HG02943 (cell line): ENCODE data around the gene TMEM131.
"Not testable (repeated sequence)": the region's sequence is repeated elsewhere in the genome, so short reads cannot be mapped to it uniquely, and the experiment has no call there.

Source experiments
- ATAC-seq: cut with Tn5 transposase; IDR thresholded peaks from one replicate; pipeline ENCODE4 v1.9.1; 2021; ENCODE audit warnings: mild to moderate bottlenecking, low read depth, moderate library complexity; ENCODE audit not compliant: unreplicated experiment

The TMEM131 gene

DNA sequence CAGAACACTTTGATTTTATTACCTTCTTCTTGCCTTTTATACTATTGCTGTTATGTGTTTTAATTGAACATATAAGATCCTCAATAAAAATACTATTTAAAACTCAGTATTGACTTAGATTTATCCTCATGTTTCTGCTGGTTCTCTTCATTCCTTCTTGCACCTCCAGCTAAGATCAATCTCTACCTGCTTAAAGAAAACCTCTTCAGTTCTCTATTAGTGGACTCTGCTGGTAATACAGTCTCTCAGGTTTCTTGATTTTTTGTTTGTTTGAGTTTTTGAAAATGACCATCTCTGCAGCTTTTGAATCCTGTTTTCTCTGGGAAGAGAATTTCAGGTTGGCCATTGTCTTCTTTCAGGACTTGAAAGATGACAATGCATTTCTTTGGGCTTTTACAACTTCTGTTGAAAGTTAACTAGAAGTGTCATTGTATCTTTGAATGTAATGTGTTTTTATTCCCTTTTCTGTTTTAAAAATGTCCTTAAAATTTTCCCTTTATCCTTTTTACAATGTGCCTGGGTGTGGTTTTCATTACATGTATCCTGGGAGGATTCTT, 29.8 kb upstream of the TMEM131 start:
- no peak for ATAC-seq

DNA sequence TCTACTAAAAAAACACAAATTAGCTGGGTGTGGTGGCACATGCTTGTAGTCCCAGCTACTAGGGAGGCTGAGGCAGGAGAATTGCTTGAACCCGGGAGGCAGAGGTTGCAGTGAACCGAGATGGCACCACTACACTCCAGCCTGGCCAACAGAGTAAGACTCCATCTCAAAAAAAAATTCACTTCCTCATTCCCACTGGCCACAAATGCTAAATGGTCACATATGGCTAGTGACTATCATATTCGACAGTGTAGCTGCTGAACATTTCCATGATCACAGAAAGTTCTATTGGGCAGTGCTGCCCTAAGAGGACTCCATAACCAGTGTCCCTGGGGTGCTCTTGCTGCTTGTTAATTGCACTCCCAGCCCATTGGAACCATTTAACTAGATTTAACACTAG, 26.3 kb upstream of the TMEM131 start:
- not testable (repeated sequence) for ATAC-seq

DNA sequence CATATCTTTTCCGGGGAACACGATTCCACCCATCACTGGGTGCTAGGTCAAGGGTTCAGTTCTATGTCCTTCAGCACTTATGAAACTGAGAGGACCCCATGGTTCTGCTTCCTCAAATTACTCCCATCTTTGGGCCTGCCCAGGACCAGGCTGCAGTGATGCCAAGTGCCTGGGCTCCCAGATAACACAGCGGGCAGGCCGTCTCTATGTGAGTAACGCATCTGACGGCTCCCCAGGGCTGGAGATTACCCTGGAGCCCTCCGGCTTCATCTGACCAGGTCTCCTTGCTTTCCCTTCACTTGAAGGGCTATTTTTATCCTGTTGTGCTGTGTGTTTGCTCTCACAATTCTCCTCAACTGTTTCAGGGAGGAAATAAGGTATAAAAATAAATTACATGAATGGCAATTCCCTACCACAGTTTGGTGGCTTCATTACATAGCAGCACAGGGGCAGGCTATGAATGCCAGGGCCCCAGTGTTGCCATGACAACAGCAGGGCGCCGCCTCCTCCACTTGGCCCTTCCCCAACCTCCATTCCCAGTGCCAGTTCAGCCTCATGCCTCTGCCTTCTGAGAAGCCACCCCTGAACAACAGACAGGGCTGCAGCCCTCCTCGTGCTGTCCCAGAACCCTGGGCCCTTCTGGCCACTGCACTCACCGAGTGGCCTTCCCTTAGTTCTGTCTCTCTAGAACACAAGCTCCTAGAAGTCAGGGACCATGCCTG, 25.4 kb upstream of the TMEM131 start:
- no peak for ATAC-seq

DNA sequence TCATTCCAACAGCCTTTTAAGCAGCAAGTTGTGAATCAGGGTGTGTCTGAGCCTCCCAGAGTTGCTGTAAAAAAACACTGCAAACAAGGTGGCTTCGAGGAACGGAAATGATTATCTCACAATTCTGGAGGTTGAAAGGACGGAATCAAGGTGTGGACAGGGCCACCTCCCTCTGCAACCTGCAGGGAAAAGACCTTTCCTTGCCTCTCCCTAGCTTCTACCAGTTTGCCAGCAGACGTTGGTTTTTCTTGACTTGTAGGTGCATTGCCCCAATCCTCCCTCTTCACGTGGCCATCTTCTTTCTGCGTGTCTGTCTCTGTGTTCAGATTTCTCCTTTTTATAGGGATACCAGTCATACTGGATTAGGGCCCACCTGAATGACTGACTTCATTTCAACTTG, 24.8 kb upstream of the TMEM131 start:
- ATAC-seq = no peak

DNA sequence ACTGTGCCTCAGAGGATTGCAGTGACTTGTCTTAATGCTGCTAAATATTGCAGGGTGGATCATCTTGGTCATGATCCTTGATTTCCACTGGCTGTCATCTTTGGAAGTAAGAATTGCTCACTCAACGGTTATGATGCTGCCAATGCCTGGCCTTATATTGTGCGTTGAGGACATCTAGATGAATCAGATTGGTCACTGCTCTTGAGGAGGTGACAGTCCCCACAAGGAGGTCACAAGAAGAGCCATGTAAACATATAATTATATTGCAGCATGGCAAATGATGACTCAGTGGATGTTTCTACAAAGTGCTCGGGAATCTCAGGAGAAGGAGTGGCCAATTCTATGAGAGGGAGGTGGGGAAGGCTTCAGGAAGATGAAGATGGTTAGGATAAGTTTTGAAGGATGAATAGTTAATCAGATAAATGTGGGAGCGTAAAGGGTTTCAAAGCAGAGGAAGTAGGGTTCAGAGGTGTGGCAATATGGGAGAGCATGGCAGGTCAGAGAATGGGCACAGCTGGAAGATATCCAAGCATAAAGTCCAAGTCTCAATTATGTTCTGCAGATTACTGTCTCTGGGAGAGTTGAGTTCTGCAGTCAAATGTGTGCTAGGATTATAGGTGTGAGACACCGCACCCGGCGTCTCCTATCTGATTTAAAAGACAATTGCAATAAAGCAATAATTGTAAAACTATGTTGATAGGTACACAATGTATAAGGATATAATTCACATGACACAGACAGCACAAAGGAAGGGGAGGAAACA, 21.3 kb upstream of the TMEM131 start:
- no peak for ATAC-seq

DNA sequence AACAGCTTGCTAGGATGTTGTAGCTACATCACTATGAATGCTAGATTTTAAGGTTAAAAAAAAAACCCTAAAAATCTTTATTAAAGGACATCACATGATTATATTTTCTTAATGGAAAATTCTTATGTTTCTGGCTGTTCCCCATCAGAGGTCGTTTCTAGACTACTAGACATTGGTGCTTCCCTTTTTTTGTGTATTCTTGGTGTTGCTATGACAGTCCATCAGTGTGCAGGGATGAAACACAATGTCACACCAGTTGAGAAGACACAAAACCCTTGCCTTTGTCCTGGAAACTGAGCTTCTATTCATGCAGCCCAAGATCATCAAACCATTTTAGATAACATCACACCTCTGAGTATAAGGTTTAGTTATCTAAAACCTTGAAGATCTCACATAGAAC, 19.9 kb upstream of the TMEM131 start:
- ATAC-seq = no peak

DNA sequence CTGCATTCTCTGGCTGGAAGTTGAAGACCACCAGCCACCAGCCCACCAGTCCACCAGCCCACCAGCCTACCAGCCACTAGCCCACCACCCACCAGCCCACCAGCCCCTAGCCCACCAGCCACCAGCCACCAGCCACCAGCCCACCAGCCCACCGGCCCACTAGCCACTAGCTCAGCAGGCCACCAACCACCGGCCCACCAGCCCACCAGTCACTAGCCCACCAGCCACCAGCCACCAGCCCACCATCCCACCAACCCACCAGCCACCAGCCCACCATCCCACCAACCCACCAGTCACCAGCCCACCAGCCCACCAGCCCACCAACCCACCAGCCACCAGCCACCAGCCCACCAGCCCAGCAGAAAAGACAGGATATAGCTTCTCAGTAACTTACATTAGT, 18.6 kb upstream of the TMEM131 start:
- no peak for ATAC-seq

DNA sequence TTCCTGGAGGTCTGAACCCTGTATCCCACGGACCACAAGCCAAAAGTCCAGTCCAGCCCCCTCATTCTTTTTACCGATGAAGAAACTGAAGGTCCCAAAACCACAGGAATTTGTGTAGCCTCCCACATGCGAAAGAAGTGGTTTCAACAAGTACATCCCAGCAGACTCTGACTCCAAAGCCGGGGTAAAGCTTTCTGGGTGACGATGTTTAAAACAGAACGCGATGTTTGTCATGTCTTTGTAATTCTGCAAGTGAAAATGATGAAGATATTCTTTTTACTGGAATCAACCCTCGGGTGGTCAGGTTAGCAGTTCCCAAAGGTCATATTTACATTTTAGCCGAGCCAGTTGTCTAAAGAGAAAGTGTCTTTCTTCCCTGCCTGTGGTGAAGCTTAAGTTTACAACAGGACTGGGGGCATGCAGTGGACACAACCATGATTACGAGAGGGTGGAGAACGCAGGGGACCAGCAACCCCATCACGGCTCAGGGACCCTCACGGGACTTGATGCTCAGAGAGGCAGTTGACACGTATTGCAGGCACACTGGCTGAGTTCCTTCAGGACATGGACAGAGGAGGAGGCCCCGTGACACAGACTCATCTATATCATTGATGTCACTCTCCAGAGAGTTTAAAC, 17.8 kb upstream of the TMEM131 start:
- no peak for ATAC-seq

DNA sequence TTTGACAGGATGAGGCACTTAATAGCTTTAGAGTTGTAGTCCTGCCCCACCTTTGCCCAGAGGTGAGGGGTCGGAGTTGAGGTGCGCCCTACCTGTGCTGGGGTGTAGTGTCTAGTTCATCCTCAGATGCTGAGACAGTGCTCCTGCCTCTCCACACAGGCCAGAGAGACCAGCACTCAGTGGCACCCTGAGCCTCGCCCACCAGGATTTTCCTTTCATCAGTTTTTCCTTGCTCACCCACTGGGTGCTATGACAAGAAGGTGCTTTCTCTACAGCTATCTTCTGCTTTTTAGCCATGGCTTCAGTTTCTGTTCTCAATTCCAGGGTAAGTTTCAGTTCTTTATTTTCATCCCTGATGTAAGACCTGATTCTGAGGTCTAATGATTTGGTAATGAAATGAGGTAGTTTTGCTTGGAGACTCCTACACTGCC, 16.8 kb upstream of the TMEM131 start:
- ATAC-seq = peak; percentile 66

DNA sequence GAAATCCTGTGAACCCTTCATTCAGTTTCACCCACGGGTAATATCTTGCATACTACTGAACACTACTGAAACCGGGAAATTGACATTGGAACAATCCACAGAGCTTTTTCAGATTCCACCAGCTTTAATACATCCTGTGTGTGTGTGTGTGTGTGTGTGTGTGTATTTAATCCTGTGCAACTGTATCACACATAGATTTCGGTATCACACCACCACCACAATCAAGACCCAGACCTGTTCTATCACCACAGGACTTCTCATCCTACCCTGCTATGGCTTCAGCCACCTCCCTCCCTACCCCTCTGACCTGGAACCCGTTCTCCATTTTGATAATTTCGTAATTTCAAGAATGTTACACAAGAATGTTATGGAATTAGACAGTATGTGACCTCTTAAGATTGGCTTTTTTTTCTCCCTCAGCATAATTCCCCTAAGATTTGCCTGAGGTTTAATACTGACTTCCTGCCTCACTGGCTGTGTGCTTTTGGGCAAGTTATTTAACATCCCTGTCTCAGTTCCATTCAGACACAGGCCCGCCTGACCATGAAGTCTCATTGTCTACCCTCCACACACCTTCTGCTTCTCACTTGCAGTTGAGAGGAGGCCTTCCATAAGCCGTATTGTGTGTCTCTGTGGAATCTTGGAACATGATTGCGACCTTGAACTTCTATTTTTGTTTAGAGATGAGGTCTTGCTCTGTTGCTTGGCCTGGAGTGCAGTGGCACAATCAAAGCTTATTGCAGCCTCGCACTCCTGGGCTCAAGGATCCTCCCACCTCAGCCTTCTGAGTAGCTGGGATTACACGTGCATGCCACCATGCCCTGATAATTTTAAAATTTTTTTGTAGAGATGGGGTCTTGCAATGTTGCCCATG, 14.4 kb upstream of the TMEM131 start:
- ATAC-seq = no peak

DNA sequence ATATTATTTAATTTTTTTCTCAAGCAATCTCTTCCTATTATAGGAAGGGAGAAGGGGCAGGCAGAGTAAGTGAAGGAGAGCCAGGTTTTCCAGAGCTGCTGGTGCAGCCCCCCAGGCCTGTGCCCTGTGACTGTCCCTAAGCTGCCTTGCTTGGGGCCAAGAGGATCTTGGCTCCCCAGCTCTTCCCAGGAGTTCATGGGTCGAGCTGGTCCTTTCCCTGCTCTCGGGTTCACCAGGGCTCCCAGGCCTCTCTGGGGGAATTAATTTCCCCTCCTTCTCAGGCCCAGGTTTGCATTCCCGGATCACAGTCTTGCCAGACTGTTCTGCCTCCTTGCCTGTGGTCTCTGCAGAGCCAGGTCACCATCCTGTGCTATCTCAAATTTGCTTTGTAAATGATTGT, 12.7 kb upstream of the TMEM131 start:
- no peak for ATAC-seq

DNA sequence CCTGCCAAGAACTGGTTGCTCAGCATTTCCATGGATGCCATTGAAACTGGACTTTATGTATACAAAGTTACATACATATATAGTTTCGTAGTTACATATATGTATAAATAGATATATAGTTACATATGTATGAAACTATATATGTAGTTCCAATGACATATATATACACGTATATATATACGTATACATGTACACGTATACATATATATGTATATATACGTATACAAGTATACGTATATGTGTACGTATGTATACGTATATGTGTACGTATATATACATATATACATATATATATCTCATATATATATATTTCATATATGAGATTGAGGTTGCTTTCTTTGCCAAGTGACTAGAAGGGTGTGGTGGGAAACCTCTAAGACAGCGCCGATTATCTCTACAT, 10.6 kb upstream of the TMEM131 start:
- no peak for ATAC-seq

DNA sequence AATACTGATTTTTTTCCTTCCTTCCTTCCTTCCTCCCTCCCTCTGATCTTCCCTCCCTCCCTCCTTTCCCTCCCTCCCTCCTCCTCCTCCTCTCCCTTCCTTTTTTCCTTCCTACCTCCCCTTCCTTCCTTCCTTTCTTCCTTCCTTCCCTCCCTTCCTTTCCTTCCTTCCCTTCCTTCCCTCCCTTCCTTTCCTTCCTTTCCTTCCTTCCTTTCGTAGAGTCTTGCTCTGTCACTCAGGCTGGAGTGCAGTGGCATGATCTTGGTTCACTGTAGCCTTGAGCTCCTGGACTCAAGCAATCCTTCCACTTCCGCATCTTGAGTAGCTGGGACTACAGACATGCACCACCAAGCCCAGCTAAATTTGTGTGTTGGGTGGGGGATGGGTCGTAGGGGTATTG, 8.9 kb upstream of the TMEM131 start:
- ATAC-seq = no peak

DNA sequence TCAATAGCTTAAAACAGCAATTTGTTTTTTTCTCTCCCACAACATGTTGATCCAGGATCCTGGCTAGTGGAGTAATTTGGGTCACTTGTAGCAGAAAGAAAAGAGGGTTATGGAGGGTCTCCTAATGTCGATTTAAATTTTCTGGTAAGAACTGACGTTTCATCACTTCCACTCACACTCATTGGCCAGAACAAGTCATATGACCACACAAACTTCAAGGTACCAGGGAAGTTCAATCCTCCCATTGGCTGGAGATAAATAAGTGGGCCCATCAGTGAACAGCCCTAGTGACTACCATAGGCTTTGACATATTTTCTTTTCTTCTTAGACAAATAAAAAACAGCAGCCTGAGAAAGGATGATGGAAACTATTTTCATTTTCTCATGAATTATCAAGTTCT, 8.3 kb upstream of the TMEM131 start:
- ATAC-seq = no peak

DNA sequence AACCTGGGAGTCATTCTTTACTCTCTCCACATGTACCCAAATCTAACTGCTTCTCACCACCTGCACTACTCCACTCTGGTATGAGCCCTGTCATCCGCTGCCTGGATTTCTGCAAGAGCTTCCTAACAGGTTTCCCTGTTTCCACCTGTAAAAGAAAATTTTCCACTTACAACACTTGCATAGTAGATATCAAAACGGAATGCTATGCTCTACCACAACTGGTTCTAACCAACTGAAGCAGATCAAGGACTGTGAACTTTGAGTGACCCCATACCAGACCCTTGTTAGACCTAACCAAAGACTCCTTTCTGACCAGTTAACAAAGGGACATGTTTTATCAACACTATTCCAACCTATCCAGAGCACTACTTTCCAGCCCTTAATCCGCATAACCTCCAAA, 3.8 kb upstream of the TMEM131 start:
- ATAC-seq = no peak

DNA sequence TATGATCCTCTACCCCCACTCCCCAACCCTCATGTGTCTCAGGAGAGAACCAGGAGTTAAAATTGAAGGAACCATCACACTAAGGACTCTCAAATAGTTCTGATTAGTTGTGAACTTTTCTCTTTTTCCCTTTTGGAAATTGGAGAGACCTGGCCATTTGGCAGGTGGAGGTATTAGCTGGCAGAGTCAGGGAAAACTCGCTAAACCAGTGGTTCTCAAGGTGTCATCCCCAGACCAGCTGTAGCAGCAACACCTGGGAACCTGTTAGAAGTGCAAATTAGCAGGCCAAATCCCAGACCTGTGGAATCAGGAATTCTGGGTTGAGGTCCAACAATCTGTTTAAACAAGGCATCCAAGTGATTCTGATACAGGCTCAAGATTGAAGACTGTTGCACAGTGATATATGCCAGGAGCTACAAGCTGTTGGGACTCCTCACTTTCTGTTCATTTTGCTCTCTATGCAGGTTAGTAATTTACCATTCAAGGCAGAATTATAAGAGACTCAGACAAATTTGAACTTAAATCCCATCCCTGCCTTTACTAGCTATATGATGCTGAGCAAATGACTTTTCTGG, 2.8 kb upstream of the TMEM131 start:
- no peak for ATAC-seq

DNA sequence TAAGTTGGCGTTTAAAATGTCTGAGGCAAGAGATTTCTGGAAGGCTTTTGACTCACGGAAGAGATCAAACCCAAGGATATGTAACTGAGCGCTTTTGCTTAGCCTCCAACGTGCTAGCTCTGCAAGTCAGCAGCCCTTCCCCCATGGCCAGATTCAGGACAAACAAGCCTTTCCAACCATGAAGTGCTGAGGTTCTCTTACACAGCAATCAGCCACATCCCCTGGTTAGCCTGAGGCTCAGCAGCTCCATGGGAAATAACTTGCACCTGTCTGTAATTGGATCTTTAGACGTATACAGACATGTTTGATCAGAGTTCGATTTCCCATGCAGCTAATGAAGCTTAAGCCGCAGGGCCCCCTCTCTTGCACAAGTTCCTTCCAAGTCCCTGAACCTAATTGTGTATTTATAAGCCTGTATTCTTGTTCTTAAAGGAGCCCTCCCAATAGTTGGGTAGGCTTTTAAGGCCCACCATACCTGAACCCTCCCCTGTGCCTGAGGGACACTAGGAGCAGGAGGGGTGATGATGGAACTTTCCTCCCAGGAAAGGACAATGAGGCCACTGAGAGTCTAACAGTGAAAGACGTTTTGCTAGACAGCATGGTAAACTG, 2.1 kb upstream of the TMEM131 start:
- ATAC-seq = no peak

DNA sequence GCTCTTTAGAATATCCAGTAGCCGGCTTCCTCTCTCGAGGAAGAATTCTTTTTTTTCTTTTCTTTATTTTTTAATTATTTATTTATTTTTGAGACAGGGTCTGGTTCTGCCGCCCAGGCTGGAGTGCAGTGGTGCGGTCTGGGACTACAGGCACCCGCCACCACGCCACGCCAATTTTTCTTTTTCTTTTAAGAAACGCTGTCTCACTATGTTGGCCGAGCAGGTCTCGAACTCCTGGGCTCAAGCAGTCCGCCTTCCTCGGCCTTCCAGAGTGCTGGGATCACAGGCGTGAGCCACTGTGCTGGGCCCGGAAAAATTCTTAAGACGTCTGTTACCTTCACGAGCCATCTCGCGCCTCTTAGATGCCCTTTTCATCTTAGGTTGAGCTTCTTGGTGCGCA, 931 bp upstream of the TMEM131 start:
- ATAC-seq = no peak

DNA sequence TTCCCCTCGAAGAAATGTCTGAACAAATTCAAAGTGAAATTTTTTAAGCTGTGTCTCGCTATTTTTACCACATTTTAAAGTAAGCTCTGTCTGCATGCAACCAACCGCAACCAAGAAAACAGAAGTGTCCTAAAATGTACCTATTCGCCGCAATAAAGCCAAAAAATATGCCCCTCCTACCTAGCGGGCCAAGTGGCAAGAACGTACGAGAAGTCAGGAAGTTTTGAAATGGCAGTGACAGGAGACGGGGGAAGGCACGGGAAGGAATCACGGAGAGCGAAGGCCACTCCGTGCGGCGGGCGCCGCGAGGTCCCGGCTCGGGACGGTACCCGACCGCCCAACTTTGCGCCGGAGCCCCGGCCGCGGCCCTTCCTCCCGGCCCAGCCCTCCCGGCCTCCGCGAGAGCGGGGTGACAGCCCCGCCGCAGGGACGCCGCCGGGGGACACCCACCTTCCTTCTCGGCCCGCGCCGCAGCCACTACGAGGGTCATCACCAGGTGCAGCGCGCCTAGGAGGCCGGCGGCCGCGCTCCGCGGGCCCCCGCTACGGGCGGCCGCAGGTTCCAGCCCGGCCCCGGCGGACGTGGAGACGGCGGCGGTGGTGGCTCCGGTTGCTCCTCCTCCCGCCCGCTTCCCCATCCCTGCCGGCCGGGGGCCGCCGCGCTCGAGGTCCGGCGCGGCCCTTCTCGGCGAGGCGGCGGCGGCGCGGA, 568 bp downstream of the TMEM131 start:
- peak; percentile 27 for ATAC-seq
